ENCODE measurements around the gene QSOX2. TPM values are rescaled to one million over a fixed set of nuclear protein-coding genes. Genes with fewer than 3 reads are reported as not detected.

The QSOX2 gene
- polyA plus RNA-seq, 2 of the 4 experiments (the other 2 are of a cell fraction) = 22.3 to 30.2 TPM

DNA sequence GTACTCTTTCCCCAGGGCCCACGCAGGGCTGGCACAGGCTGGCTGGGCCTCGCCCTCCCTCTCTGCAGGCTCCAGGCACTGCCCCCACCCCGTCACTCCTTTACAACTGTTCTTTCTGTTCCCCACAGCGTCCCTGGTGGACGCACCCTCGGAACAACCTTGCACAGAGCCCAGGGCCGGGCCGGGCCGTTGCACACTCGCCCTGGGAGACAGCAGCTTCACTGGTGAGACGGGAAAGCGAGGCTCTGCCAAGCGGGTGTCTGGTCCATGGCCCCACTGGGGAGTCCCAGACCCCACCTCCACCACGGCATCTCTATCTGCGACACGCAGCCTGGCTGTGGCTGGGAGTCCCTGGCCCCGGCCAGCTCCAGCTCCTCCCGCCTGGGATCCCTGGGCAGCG, 18.4 kb upstream of the QSOX2 start:
- H3K4me3 ChIP-seq = no peak overlapping the region
- peak; percentile 17 to 35; a peak in 3 of 6 replicates for ATAC-seq
- CTCF ChIA-PET = interaction anchor here (1.1 to 1.3 kb wide), 3 partner anchors 11 to 38 kb away, joined by 3 to 4 read pairs (median 3); no protein-coding TSS in a partner anchor
- H3K4me1 ChIP-seq = peaks cover 5% of the 10 kb centered on the region; the same call in 1 of the 3 replicates
- no peak for DNase-seq (ENCODE audit: low read depth in 1 of 2, low spot score in 1 of 2)
- no peak overlapping the region for H3K27ac ChIP-seq
- POLR2A ChIA-PET = no interaction called here
- H3K9me3 ChIP-seq = no peaks in the 10 kb centered on the region
- H3K4me2 ChIP-seq = no peak overlapping the region
- TF ChIP-seq ZNF302 (CRISPR knock-in tag; IDR thresholded peaks at IDR 0.05) (no peak), ZC3H11A (IDR thresholded peaks at IDR 0.05) (no peak), GATA3 (IDR thresholded peaks at IDR 0.05; ENCODE audit: borderline replicate concordance) (no peak), PBX3 (IDR thresholded peaks at IDR 0.05) (no peak), USF2 (IDR thresholded peaks at IDR 0.05) (no peak), MYC (IDR thresholded peaks at IDR 0.05; ENCODE audit: borderline replicate concordance, low read length) (no peak), ZSCAN20 (CRISPR knock-in tag; IDR thresholded peaks at IDR 0.05) (no peak), CHD2 (IDR thresholded peaks at IDR 0.05; ENCODE audit: low read length, partially characterized antibody) (no peak), HOXB13 (CRISPR knock-in tag; IDR thresholded peaks at IDR 0.05; ENCODE audit: low read depth) (no peak), SREBF2 (IDR thresholded peaks at IDR 0.05) (no peak), ZFP36 (IDR thresholded peaks at IDR 0.05; ENCODE audit: borderline replicate concordance, partially characterized antibody) (no peak), RCOR1 (IDR thresholded peaks at IDR 0.05; ENCODE audit: low read depth, low read length) (no peak), CEBPB (IDR thresholded peaks at IDR 0.05) (no peak)
- TF ChIP-seq, protein P1, sequence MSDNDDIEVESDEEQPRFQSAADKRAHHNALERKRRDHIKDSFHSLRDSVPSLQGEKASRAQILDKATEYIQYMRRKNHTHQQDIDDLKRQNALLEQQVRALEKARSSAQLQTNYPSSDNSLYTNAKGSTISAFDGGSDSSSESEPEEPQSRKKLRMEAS (IDR thresholded peaks at IDR 0.05) = no peak
- 76% methylated on average over 18 of the region's 19 CpGs for WGBS (ENCODE audit: missing lambda C conversion rate)
- no peak for FAIRE-seq

GRCh38 chr9:136262671-136263178, 17.1 kb upstream of the QSOX2 start:
- H3K4me2 ChIP-seq = no peak overlapping the region
- ChIA-PET POLR2A (no interaction called here), CTCF (interaction anchor here (0.6 to 2.9 kb wide), 7 partner anchors 10 to 331 kb away, joined by 3 to 16 read pairs (median 4); no protein-coding TSS in a partner anchor)
- H3K9me3 ChIP-seq = no peaks in the 10 kb centered on the region
- peaks cover 3% of the 10 kb centered on the region; the same call in 1 of the 3 replicates for H3K4me1 ChIP-seq
- ATAC-seq = no peak
- no peak for TF ChIP-seq HDAC2 (IDR thresholded peaks at IDR 0.05)
- TF ChIP-seq NR3C1 (IDR thresholded peaks at IDR 0.05) = no peak
- TF ChIP-seq, protein P2, sequence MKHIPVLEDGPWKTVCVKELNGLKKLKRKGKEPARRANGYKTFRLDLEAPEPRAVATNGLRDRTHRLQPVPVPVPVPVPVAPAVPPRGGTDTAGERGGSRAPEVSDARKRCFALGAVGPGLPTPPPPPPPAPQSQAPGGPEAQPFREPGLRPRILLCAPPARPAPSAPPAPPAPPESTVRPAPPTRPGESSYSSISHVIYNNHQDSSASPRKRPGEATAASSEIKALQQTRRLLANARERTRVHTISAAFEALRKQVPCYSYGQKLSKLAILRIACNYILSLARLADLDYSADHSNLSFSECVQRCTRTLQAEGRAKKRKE (CRISPR knock-in tag; IDR thresholded peaks at IDR 0.05; ENCODE audit: low read depth) = no peak
- no peak for TF ChIP-seq EP300 (IDR thresholded peaks at IDR 0.05)
- no peak for TF ChIP-seq HOXB5 (CRISPR knock-in tag; IDR thresholded peaks at IDR 0.05)
- TF ChIP-seq MAZ (IDR thresholded peaks at IDR 0.05; ENCODE audit: borderline replicate concordance, low read depth, low read length) = no peak
- no peak for TF ChIP-seq FOXS1 (CRISPR knock-in tag; IDR thresholded peaks at IDR 0.05)
- no peak for TF ChIP-seq RAD21 (conservative IDR thresholded peaks at IDR 0.05 in 1 of 2, IDR thresholded peaks at IDR 0.05 in 1 of 2)
- no peak for TF ChIP-seq BHLHE40 (IDR thresholded peaks at IDR 0.05; ENCODE audit: low read depth, low read length)
- no peak for TF ChIP-seq REST (IDR thresholded peaks at IDR 0.05)
- TF ChIP-seq, protein P1 (IDR thresholded peaks at IDR 0.05) = no peak
- no peak for TF ChIP-seq RARB (CRISPR knock-in tag; IDR thresholded peaks at IDR 0.05)
- no peak for TF ChIP-seq CBX8 (IDR thresholded peaks at IDR 0.05)
- TF ChIP-seq KDM5A (IDR thresholded peaks at IDR 0.05) = no peak
- TF ChIP-seq ZNF302 (CRISPR knock-in tag; IDR thresholded peaks at IDR 0.05) = no peak
- no peak for DNase-seq (ENCODE audit: low read depth in 1 of 2, low spot score in 1 of 2)
- WGBS (ENCODE audit: missing lambda C conversion rate) = 88% methylated on average over 3 of the region's 6 CpGs
- H3K27ac ChIP-seq = no peak overlapping the region
- FAIRE-seq = no peak
- no peak overlapping the region for H3K4me3 ChIP-seq
